ENCODE results near the gene COX6B1. TPM values are rescaled to one million over a fixed set of nuclear protein-coding genes. Genes with fewer than 3 reads are reported as not detected.

COX6B1 gene
- total and polyA plus RNA-seq, 10 donors = 208 to 837 (median 529) TPM

DNA sequence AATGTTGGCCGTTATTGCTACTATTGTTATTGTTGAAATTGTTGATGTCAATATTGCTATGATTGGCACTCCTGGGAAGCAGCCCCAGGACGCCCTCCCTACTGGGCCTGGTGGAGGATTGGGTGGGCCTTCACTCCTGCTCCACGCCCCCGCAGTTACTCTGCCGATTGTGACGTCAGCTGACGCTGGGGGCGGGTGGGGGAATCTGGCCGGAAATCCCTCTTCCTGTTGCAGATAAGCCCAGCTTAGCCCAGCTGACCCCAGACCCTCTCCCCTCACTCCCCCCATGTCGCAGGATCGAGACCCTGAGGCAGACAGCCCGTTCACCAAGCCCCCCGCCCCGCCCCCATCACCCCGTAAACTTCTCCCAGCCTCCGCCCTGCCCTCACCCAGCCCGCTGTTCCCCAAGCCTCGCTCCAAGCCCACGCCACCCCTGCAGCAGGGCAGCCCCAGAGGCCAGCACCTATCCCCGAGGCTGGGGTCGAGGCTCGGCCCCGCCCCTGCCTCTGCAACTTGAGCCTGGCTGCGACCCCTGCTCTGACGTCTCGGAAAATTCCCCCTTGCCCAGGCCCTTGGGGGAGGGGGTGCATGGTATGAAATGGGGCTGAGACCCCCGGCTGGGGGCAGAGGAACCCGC lies 6.5 kb upstream of the COX6B1 start, which contains the start of gene ETV2:
Gene ETV2, plus strand, starts transcription at position 231 of the 637 bp plus-strand sequence. CDS start 716 bp downstream, outside the sequence.
- TF ChIP-seq, protein P1, sequence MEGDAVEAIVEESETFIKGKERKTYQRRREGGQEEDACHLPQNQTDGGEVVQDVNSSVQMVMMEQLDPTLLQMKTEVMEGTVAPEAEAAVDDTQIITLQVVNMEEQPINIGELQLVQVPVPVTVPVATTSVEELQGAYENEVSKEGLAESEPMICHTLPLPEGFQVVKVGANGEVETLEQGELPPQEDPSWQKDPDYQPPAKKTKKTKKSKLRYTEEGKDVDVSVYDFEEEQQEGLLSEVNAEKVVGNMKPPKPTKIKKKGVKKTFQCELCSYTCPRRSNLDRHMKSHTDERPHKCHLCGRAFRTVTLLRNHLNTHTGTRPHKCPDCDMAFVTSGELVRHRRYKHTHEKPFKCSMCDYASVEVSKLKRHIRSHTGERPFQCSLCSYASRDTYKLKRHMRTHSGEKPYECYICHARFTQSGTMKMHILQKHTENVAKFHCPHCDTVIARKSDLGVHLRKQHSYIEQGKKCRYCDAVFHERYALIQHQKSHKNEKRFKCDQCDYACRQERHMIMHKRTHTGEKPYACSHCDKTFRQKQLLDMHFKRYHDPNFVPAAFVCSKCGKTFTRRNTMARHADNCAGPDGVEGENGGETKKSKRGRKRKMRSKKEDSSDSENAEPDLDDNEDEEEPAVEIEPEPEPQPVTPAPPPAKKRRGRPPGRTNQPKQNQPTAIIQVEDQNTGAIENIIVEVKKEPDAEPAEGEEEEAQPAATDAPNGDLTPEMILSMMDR (IDR thresholded peaks at IDR 0.05 in 8 of 11, conservative IDR thresholded peaks at IDR 0.05 in 3 of 11) = no peak
- peak; percentile 16 to 37 (median 17) for TF ChIP-seq POLR2AphosphoS5 (IDR thresholded peaks at IDR 0.05)
- peaks cover 5 to 19% (median 18%) of the 10 kb centered on the region in 6 donors for H3K36me3 ChIP-seq
- intact Hi-C loops (cut with DNase I; ENCODE audit: low total_unique reads) = no loop called here
- H3K27ac ChIP-seq = peak within 1 kb of the TSS in 5 of 8 donors; percentile 29 to 95 (median 92)
- peaks cover 0 to 10% (median 0%) of the 10 kb centered on the region in 7 donors for H3K27me3 ChIP-seq (replicated peaks in 1 of 7)
- H3K9me3 ChIP-seq = no peaks in the 10 kb centered on the region
- DNase-seq = peak; percentile 84
- H3K4me3 ChIP-seq = peak within 1 kb of the TSS in 1 of 8 donors; percentile 84
- H3K4me1 ChIP-seq = peaks cover 0 to 52% (median 38%) of the 10 kb centered on the region in 6 donors
- WGBS, 5 donors = 11 to 18% (median 17%) methylated on average over 20 to 28 of the region's 28 CpGs

DNA sequence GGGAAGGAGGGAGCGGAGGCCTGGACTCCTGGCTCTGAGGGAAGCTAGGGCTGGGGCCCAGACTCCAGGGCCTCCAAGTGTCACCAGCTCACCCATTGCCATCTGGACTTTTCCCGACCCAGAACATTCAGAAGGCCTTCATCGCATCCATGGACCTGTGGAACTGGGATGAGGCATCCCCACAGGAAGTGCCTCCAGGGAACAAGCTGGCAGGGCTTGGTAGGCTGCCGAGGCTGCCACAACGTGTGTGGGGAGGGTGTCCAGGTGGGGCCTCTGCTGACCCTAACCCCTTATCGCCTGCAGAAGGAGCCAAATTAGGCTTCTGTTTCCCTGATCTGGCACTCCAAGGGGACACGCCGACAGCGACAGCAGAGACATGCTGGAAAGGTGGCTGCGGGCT lies 5.8 kb upstream of the COX6B1 start:
- Histone ChIP-seq H3K9me3 (no peaks in the 10 kb centered on the region), H3K4me1 (peaks cover 0 to 55% (median 38%) of the 10 kb centered on the region in 6 donors), H3K27me3 (replicated peaks in 1 of 7) (peaks cover 0 to 10% (median 0%) of the 10 kb centered on the region in 7 donors), H3K27ac (peak overlapping the region in 5 of 8 donors; percentile 29 to 95 (median 92)), H3K36me3 (peaks cover 3 to 12% (median 11%) of the 10 kb centered on the region in 6 donors), H3K4me3 (peak overlapping the region in 1 of 8 donors; percentile 84)
- TF ChIP-seq, protein P1 (IDR thresholded peaks at IDR 0.05 in 8 of 11, conservative IDR thresholded peaks at IDR 0.05 in 3 of 11) = no peak
- no peak for TF ChIP-seq POLR2AphosphoS5 (IDR thresholded peaks at IDR 0.05)
- no peak for TF ChIP-seq POLR2A (IDR thresholded peaks at IDR 0.05)
- DNase-seq = no peak
- WGBS, 5 donors = 77 to 87% (median 84%) methylated on average over 9 to 10 of the region's 10 CpGs
- intact Hi-C loops (cut with DNase I; ENCODE audit: low total_unique reads) = no loop called here

DNA sequence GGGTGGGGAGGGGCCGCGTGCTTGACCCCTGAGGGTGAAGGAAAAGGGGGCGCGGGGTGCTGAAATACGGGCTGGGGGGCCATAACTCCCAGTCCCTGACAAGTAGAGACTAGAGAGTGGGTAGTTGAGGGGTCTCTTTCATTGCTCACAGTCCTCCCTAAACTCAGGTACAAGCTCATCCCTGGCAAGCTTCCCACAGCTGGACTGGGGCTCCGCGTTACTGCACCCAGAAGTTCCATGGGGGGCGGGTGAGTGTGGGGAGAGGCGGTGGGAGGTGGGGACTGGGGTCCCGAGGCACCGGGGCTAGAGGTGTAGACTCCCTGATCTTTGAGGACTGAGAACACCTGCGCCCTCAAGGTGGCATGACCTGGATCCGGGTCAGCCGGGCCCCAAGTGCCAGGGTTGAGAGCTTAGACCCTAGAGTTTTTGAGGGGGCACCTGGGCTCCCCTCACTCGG lies 5.3 kb upstream of the COX6B1 start:
- intact Hi-C loops (cut with DNase I; ENCODE audit: low total_unique reads) = no loop called here
- peaks cover 4 to 60% (median 43%) of the 10 kb centered on the region in 6 donors for H3K4me1 ChIP-seq
- peak overlapping the region; percentile 61 to 95 (median 92) for H3K27ac ChIP-seq
- peaks cover 0 to 10% (median 0%) of the 10 kb centered on the region in 7 donors for H3K27me3 ChIP-seq (replicated peaks in 1 of 7)
- TF ChIP-seq POLR2A (IDR thresholded peaks at IDR 0.05) (no peak), POLR2AphosphoS5 (IDR thresholded peaks at IDR 0.05) (no peak)
- TF ChIP-seq, protein P1 (IDR thresholded peaks at IDR 0.05 in 8 of 11, conservative IDR thresholded peaks at IDR 0.05 in 3 of 11) = no peak
- peak overlapping the region; percentile 64 to 84 (median 68) for H3K4me3 ChIP-seq
- no peak for DNase-seq
- H3K9me3 ChIP-seq = no peaks in the 10 kb centered on the region
- H3K36me3 ChIP-seq = peaks cover 0 to 7% (median 6%) of the 10 kb centered on the region in 6 donors
- 38 to 66% (median 49%) methylated on average over 7 to 15 of the region's 15 CpGs for WGBS, 5 donors

All from spleen (tissue), 11 donors.